Inflammatory macrophage treated with lipopolysaccharide for 1 hour (primary cell): ENCODE results near the gene DYSF.

Experiments
- DNase-seq, 2 donors: peaks; one replicate each; pipeline ENCODE4 v3.0.0-alpha.2; 2020 to 2022

Gene DYSF

DNA sequence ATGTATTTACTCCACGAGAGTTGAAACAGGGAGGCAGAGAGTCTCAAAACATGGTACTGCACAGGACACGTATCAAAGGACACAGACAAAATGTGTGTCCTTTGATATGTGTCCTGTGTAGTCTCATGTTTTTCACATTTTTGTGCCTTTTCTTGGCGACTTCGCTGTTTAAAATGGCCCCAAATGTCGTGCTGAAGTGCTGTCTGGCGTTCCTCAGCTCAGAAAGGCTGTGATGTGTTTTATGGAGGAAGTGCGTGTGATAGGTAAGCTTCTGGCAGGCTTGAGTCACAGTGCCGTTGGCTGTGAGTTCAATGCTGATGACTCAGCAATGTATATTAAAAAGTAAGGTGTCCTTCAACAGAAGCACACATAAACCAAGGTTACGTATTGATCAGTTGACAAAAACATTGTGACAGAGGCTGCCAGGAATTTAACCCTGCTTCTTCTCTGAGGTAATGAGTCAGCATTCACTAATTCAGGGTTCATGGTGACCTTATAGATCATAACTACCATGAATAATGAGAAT is 78.2 kb downstream of the DYSF start:
- no peak for DNase-seq

DNA sequence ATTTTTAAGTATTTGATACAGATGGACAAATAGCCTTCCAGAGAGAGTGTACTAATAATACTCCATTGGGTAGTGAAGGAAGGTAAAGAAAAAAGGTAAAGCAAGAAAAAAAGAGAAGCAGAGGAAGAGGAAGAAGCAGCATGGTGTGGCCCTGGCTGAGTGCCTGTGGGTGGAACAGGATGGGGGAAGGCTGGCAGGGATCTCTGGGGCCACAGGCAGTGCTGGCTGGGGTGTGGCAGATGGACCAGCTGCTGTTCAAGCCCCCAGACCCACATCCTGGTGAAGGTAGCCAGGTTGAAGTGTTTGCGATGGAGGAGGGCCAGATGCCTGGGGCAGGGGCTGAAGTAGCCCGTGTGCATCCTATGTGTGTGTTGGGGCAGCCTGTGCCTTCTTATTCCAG is 79.0 kb downstream of the DYSF start:
- DNase-seq: no peak

DNA sequence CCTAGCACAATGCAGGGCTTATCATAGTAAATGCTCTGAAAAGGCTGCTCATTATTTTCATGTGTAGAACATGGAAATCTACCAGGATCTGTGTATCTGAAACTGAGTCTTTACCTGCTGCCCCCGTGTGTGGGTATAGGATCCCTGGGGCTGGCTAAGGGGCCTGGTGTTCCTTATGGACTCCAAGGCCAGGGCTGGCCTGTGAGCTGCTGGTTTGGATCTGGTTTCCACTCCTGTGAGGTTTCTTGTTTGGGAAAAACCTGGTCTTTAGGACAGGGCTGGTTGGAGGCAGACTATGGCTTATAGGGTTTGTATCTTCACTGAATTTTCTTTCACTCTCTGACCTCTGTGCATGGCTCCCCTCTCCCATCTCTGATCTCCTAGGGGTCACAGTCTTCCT is 80.8 kb downstream of the DYSF start:
- DNase-seq: no peak

DNA sequence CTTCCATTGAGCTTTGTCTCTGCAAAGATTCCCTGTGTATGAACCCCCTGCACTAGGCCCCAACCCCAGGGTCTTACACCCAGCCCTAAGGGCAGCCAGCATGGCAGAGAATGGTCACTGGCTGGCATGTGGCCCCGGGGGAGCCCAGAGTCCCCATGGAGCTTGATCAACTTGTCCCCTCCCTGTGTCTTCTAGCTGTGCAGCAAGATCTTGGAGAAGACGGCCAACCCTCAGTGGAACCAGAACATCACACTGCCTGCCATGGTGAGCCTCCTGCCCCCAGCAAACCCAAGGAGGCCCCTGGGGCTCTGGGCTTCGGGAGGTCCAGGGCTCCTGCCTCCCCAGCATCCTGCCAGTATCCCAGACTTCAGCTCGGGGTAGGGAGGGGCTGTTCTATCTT is 81.5 kb downstream of the DYSF start:
- no peak for DNase-seq

DNA sequence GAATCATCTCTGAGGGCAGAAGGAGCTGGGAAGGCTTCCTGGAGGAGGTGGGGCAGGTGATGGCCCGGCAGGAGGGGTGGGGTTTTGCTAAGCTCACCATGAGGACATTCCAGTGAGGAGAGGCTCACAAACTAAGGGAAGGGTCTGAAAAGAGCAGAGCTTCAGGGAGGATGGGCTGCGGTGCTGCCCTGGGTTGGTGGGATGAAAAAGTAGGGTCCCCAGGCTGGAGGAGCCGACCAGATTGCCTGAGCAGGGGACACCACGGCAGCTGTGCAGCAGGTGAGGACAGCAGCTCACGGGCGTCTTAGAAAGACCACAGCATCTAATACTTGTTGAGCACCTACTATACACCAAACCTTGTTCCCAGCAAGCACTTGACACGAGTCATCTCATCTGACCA is 82.2 kb downstream of the DYSF start:
- no peak for DNase-seq

DNA sequence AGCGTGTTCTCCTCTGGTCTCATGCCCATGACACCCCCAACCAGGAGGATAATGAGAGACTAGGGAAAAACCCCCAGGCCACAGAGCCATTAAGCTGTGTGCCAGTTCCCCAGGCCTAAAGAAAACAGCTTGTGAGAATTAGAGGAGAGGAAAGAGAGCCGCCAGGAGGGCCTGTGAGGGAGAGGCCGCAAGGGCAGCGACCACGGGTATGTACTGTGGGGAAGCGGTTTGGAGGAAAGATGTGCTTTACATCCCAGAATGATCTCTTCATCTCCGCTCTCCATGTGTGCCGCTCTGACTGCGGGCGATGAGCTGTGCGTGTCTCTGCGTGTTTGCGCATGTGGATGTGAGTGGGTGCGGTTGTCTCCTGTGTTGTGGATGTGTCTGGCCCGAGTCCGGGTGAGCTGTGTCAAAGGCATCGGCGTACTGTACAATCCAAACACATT is 82.9 kb downstream of the DYSF start:
- no peak for DNase-seq

DNA sequence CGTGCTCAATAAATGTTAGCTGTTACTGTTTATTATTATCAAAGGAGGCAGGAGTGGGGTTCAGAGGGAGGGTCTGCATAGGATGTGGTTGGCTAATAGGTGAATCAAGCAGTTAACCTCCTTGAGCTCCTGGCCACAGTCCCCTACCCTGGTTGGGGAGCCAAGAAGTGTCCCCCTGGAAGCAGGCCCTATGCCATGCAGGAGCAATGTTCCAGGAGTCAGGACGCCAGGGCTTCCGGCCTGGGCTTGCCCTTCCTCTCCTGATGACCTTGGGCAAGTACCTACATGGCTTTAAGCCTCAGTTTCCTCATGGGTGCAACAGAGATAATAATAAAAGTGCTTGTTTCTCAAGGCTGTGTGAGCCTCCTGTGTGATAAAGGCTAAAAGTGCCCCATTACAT is 84.9 kb downstream of the DYSF start:
- no peak for DNase-seq

DNA sequence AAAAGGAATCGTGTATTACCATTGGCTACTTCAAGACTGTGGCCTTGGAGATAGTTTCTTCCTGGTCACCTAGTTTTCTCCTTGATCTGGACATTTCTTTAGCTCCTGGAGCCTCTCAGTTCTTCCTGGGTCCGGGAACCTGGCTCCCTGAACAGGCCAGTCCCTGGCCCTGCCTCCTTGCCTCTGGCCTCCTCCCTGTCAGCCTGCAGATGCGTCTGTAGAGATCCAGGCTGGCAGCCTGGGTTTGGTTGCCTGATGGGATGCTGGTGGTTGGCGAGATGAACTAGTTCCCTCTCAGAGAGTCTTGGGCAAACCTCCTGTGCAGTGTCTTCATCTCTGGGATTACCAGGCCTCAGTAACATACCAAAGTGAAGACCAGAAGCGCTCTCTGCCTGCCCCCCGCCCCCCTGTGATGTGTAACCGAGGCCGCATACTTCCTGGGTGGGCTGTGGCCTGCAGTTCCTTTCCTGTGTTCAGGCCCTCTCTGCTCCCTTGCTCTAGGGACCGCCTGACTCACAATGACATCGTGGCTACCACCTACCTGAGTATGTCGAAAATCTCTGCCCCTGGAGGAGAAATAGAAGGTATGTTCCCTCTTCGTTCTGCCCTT is 85.4 kb downstream of the DYSF start:
- DNase-seq: no peak

DNA sequence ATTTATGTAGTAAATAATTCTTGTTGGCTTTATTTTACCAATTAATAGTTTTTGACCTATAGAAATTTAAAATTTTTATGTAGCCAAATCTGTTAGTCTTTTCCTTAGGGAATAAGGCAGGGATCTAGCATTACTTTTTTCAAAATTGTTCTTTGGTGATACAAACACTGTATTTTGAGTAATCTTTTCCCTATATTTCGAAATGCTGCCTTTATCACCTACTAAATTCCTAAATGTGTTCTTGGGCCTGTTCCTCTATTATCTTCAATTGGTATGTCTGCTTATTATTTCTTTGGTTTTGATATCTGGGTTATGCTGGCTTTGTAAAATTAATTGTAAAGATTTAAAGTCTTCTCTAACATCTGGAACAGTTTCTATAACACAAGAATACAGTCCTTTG is 87.5 kb downstream of the DYSF start:
- DNase-seq: no peak

DNA sequence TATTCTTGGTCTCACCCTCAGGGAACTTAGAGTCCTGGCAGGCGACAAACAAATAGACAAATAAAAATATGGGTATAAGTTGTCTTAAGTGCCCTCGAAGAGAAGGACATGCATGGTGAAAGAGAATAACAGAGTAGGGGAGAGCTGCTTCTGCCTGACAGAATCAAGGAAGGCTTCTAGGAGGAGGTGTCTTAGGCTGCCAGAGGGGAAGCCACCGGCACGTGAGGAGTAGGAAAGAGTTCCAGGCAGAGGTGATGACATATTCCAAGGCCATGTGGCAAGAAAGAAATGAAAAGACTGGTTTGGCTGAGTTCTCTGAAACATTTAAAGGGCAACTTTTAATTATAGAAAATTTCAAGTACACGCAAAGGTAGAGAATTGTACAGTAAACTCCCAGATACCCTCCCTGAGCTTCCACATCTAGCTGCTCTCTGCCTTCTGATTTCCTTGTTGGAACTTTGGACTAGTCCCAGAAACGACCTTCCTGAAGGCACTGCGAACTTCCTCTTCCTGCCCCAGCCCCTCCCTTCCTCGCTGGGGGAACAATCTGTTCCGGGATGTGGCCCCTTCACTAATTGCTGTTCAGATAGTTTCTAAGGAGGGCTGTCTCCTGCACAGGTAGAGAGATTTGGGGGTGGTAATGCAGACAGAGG is 91.7 kb downstream of the DYSF start:
- peak; percentile 23 to 36 for DNase-seq

DNA sequence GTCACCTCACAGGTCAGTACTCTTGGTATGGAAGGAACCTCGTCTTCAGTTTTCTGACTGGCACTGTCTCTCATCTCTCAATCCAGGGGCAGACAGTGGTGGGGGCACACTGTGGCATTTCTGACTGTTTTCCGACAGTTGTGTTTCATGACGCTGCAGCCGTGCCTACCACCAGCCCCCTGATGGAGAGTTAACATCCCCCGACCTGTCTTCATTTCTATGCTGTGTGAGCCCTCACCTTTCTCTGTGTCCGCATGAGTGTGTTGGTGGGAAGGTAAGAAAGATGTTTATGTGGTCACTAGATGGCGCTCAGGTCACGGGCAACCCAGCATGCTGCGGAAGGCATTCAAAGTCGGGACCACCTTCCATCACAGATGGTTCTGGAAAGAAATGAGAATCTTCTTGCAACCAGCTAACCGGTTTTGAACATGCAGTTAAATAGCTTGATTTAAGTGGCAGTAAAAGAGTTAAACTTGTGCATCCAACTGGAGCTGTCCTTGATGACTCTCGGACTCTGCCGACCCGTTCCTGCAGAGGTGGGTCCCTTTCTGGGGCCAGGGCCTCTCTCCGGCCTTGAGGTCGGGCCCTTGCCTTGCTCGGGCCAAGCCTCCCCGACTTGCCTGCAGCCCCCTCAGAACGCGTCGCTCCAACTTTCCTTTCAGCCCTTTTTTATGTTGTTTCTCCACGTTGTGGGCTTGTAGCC is 92.4 kb downstream of the DYSF start:
- DNase-seq: peak; percentile 6 to 40

DNA sequence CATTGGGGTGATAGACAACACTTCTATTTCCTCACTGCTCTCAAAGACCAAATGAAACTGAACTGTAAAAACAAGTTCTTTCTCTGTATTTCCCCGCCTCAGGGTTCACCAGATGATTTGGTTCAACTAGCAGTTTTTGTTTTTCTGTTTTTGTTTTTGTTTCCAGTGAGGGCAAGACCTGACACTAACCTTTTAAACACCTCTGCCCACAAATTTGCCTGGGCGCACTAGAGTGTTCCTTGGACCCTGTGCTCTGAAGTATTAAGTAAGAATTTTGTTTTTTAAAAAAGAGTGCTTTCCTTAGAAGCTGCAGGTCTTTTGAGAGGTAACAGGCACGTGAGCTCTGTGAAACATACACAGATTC is 92.9 kb downstream of the DYSF start:
- DNase-seq: no peak

DNA sequence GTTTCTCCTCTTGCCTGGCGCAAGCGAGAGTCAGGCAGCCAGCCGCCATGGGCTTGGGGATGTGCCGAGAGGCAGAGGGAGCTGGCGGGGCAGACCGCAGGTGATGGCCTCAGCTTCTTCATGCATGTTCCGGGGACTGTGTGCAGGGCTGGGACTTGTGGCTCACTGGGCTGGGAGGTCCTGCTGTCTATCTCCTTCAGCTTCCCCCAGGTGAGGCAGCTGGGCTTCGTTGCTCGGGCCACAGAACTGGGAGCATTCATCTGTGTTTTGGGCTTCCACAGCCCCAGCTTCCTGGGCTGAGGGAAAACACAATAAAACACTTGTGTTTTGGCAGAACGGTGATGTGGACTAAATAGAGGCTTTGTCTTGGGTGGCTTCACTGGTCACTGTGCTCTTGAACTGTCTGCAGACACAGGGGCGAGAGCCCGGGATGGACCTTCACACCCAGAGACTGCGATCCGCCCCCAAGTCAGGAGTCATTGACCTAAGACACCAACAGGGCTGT is 93.5 kb downstream of the DYSF start:
- no peak for DNase-seq

DNA sequence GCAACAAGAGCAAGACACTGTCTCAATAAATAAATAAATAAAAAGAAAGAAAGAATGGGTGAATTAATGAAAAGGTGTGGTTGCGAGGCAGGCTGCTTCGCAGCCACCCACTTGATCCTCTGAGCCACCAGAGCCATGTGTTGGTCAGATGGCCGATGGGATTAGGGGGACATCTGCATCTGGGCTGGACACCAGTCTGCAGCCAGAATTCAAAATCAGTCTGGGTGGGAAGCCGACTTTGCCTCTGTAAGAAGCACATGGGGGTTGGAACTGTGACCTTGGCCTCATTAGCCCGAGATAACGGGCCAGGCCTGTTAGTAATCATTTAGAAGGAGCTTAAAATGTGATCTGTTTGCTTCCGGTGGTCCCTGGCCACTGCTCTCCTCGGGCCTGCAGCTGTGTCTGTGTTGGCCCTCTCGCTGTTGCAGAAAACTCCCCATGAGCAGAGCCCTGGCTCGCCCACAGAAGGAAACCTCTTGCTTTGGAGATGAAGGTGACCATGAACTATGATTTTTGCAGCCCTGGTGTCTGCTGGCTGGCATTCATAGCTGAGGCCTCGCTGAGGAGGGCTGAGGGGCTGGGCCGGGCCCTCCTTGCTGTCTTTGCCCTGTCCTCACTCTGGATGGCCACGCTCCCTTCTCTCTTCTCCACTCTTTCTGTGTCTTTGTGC is 94.4 kb downstream of the DYSF start:
- no peak for DNase-seq

DNA sequence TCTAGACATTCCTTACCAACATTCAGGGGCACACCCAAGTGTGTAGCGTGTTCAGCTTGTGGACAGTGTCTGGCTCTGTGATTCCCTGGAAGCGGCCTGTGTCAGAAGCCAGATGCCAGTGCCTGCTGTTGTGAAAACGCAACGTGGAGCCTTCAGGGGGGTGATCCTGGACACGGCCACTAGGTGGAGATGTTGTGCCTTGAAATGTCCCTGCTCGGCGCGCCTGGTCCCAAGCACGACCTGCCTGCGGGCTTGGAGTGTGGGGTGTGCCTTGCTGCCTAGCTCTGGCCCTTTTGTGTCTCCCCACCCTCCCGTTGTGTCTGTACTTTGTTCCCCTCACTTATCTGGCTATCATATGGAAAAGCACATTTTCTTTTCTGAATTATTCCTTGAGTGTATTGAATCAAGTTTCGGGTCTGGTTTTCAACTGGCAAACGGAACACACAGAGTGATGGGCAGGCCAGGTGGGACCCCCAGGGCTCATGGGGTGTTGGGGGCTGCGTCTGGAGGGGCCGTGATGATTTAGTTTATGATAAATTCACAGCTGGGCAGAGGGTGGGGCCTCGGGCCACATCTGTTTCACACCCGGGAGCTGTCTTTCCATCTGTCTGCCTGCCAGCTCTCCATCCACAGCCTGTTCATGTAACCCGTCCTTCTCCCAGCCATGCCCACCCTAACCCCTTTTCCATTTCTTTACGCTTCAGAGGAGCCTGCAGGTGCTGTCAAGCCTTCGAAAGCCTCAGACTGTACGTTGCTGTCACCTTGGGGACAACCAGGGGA is 95.5 kb downstream of the DYSF start:
- peak; percentile 19 to 84 for DNase-seq

DNA sequence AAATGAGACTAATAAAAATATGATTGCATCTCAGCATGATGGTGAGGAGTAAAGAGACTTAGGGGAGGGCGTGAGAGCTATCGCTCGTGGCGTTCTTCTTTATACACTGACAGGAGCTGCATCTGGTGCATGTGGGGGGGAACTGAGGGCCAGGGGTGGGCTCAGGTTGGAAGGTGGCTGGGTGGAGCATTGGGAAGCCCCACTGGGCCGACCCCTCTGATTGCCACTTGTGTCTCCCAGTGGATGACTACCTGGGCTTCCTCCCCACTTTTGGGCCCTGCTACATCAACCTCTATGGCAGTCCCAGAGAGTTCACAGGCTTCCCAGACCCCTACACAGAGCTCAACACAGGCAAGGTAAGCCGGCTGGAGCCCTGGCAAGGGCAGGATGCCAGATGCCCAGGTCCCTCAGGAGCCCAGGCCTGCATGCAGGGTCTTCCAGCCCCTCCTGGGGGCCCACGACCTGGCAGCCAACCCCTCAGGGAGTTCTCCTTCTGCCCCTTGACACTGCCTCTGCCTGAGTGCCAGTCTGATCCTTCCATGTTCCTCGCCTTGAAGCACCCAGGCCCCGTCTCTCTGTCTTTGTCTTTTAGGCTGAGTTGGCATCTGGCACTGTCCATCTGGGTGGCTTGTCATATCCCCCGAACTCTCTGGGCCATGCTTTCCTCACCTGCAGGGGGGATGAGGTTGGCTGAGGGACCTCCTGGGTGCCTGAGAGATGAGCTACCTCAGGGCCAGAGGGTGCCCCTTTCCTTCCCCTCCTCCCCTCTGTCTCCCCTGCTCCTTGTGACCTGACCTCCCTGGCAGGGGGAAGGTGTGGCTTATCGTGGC is 97.7 kb downstream of the DYSF start:
- no peak for DNase-seq

DNA sequence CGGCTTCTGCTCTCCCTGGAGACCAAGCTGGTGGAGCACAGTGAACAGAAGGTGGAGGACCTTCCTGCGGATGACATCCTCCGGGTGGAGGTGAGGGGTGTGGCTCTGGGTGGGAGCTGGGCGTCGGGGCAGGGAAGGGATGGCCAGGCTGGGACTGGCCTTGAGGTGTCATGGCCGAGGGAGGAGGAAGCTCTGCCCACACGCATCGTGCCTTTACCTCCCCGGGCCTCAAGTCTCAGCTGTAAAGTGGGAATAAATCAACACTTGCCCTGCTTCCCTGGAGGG is 98.2 kb downstream of the DYSF start:
- DNase-seq: no peak

DNA sequence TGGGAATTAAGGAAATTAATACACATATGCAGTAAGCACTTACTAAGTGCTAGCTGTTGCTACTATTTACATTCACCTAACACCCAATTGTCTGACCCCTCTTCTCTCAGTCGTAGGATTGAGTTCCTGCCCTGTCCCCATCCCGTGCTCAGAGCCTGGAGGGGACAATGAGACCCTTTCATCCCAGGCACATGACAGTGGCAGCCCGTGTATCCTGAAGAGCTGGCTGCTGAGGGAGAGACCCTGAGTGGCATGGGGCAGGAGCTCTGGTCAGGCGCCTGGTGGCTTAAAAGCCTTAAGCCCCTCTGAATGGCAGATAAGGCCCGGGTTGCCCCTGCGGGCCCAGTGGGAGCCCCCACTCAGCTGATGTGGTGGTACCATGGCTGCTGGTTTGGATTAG is 99.0 kb downstream of the DYSF start:
- no peak for DNase-seq

DNA sequence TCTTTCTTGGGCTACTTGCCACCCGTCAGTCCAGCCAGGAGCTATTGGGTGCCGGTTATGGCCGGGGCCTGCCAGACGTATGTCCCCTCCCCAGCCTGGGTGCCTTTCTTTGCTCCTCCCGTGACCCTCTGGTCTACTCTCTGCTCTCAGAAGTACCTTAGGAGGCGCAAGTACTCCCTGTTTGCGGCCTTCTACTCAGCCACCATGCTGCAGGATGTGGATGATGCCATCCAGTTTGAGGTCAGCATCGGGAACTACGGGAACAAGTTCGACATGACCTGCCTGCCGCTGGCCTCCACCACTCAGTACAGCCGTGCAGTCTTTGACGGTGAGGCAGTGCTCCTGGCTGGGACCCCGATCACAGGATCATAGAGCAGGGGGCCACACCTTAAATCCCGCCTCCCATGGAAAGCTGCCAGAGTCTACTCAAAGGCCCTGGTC is 99.5 kb downstream of the DYSF start:
- DNase-seq: no peak

DNA sequence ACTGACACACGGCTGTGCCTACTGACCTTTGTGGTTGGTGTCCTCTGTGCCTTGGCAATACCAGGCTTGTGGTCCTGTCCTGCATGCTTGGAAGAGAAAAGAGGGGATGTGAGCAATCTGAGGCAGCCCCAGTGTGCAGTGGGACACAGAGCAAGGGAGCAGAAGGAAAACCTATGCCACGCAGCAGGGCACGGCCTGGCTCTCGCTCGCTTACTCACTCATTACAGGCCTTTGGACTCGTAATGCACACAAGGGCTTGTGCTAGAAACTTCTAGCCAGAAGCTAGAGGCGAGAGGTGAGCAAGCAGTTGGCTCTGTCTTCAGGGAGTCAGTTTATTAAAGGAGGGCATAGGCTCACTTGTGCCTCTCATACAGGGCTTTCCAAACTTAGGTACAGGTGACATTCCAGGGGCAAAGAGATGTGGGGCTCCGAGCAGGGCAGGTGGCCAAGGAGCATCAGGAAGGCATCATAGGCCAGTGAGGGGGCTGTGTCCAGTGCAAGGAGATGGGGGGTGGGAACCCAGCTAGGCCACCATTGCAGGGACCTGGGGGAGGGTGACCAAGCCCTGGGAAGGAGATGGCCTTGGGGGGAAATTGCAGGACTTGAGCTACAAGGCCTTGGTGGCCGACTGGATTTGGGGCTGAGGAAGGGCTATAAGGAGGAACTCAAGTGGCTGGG is 100.8 kb downstream of the DYSF start:
- DNase-seq: no peak

DNA sequence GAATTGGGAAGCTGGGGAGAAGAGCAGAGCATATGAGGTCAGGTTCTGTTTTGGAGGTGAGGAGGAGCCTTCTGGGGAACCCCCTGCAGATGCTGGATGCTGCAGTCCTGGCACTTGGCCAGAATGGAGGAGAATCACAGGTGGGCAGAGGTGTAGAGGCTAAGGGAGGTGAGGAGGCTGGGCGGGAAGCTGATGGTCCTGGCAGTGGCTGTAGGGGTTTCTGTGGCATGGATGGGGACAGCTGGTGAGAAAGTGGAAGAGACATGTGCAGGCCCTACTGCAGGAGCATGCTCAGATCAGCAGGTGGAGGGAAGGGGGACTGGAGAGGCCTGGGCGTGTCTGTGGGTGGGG is 101.3 kb downstream of the DYSF start:
- DNase-seq: no peak
